NT2/D1 (cell line): Measurements from ENCODE around the gene LEAP2.

Experiments used
- SUZ12 ChIP-seq: IDR thresholded peaks from 2 replicates; pipeline ENCODE4 v1.6.1; 2011; ENCODE audit not compliant: insufficient read length, insufficient read depth; ENCODE audit errors: extremely low read depth
- YY1 ChIP-seq: IDR thresholded peaks from 2 replicates; pipeline ENCODE4 v1.6.1; 2011; ENCODE audit not compliant: insufficient read length, insufficient read depth
- ZNF274 ChIP-seq: IDR thresholded peaks from 2 replicates; pipeline ENCODE4 v1.6.1; 2011; ENCODE audit warnings: mild to moderate bottlenecking, low read depth, low read length

- TF ChIP-seq YY1 (no peak), ZNF274 (no peak), SUZ12 (no peak)
These were observed 46.9 kb upstream of the LEAP2 start for GRCh38 chr5:132826424-132827082.
